GM19099 (cell line): Measurements from ENCODE around the gene TBC1D5.

Experiments
- POLR2A ChIP-seq: IDR thresholded peaks from 3 replicates; pipeline ENCODE4 v1.6.1; 2011; ENCODE audit warnings: low read depth; ENCODE audit not compliant: insufficient read length; ENCODE audit errors: extremely low read depth

TBC1D5 gene

DNA sequence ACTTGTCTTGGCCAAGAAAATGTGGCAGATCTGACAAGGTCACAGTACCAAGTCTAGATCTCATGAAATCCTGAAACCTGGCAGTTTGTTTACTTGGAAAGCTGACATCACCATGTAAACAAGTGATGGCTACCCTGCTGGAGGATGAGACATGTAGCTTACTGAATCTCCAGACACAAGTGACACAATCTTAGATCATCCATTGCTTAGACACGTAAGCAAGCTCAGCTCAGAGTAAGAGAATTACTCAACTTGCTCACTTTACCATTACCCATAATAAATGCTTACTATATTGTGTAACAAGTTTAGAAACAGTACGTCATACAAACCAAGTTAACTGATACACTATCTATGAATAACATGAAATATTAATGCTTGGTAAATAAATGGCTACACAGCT is 263.8 kb downstream of the TBC1D5 start:
- TF ChIP-seq POLR2A: no peak

DNA sequence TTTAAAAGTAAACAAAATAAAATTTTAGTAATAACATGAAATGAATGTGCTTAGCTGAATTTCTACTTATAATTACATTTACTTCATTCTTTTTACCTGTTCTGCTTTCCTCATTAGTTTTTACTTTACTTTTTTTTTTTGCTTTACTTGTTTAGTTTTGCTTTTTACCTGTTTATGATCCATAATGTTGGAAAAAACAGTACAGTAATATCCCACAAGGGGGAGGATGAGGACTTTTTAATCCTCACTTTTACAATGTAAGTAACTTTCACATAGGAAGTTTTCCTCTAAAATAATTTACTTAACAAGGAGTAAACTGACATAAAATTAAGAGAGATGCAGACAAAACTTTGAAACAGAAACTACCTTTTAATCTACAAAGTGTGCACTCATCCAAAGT is 268.7 kb downstream of the TBC1D5 start:
- TF ChIP-seq POLR2A: no peak

DNA sequence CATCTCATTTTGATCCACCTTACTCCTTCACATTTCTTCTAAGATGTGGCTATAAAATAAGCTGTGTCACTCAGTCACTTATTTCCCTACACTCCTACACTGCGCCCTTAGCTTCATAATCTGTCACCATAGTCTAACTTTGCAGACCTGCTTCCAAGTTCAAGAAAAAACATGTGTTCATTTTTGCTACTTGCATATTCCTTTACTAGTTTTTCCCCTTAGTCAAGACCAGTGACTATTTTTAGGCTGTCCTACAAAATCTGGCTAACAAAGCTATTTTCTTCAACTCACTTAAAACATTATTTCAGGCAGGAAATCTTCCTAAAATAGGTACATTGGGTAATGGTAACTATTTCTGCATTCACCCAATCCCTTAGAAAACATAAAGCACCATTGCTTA is 272.5 kb downstream of the TBC1D5 start:
- TF ChIP-seq POLR2A: no peak

DNA sequence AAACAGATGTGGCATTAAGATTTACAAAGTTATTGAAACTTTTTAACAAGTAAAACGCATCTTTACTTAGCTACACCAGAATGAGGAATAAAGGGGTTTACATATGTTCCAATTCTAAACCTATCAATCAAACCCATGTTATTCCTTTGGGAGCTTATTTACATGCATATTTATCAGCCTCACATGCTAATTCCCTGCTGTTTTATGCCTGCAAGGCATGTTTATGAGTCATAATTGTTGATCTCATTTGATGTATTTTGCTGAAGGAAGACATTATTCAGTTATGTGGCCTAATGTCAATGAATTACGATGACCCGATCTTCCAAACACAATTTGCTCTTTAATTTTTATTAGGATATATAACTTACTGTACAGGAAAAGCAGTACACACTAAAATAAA is 272.9 kb downstream of the TBC1D5 start:
- TF ChIP-seq POLR2A: no peak

DNA sequence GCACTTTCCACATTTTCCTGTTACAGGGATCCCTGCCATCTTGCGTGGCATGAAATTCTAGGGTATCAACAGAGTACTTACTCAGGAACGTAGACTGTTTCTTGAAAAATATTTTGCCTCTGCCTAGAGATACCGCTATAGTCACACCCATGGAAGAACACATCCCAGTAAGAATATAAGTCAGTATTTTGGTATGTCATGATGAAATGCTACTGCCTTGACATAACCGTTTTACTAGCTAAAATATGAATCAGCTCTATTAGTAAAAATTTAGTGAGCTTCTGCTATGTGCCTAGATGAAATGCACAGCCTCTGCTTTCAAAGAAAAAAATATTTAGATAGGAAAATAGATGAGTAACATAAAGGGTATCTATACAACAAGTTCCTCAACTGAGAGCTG is 276.4 kb downstream of the TBC1D5 start:
- no peak for TF ChIP-seq POLR2A

DNA sequence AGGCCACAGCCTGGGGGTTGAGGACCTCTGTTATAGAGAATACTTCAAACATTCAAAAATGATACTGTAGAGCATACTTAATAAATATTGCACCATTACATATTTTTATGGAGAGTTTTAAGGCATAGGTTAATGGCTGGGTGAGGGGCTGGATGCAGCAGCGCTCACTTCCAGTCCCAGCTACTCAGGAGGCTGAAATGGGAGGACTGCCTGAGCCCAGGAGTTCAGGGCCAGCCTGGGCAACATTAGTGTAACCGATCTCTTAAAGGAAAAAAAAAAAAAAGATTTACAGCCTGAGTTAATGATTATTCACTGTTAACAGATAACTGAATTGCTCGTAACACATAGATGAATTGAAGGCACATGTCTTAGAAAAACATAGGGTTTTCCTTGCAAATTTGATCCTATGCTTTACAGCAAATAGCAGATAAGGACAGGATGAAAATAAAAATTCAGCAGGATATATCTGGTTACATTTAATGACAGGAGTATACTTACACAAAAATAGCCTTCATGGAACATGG is 282.9 kb downstream of the TBC1D5 start:
- no peak for TF ChIP-seq POLR2A

DNA sequence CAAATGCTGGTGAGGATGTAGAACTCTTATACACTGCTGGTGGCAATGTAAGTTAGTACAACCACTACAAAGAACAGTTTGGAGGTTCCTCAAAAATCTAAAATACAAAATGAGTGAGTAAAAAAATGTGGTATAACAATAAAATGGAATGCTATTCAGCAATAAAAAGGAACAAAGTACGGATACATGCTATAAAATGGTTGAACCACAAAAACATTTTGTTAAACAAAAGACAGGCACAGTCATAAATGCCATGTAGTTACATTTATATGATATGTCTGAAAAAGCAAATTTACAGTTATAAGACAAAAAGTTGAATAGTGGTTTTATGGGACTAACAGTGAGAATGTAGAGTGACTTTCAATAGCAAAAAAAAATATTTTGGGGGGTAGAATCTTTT is 285.8 kb downstream of the TBC1D5 start:
- TF ChIP-seq POLR2A: no peak

DNA sequence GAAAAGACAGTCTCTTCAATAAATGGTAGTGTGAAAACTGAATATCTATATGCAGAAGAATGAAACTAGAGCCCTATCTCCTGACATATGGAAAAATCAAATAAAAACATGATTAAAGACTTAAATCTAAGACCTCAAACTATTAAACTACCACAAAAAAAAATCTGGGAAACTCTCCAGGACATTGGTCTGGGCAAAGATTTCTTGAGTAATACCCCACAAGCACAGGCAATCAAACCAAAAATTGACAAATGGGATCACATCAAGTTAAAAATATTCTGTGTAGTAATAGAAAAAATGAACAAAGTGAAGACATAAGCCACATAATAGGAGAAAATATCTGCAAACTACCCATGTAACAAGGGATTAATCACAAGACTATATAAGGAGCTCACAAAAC is 286.4 kb downstream of the TBC1D5 start:
- TF ChIP-seq POLR2A: no peak

DNA sequence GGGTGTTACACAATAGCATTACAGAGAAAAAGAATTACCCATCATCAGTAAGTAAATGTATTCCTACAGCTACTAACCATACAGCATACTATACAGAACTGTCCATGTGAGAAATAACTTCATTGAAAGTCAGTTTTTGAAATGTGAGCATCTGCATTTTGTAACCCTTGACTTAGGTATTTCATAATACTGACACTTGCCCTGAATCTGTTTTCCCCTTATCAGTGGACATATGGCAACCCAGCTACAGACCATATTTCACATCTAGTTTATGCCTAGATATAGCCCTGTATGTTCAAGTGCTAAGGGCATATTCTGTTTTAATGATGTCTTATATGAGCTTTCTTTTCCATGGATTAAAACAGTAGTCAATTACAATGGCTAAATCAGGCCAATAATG is 297.6 kb downstream of the TBC1D5 start:
- no peak for TF ChIP-seq POLR2A

DNA sequence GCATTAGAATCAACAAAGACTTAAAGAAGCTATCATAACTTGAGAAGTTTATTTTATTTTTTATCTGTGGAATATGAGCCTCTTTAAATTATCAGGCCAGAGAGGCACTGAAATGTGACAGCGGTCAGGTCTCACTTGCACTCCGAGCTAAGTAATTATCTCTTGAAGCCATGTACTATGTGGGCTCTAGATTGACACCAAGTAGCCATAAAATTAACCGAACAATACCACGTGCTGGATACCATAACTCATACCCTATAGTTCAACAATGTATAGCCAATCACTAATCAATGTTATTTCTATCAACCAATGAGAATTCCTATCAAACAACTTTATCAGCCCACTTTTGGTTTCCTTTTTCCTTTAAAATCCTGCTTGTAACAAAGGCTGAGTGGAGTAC is 299.3 kb downstream of the TBC1D5 start:
- no peak for TF ChIP-seq POLR2A

DNA sequence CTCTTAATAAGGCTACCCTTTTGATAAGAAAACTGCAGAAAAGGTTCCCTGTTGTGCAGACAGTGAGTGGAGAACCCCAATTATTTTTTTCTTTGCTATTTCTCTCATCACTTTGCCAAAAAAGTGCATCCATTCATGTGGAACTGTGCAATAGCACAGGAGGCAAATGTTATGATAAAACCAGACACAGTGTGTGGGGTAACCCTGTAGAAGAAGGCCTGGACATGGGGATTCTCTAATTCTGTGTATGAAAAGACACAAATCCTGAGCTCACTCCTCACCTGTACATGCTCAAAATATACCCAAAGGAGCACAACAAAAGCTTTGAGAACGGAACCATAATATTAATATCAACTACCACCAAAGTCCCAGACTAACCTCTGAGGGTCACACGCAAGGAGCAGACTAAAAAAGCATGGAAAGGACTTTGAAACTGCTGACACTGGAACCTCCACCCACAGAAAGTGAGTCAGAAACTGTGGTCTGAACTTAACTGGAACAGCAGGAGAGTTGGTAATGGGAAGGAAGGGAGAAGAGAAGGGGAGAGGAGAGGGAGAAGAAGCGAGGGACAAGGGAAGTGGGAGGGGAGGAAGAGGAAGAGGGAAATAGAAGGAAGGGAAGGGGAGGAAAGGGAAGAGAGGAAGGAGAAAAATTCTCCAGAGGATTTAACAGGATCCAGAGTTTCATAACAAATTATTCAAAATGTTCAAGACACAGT is 299.9 kb downstream of the TBC1D5 start:
- TF ChIP-seq POLR2A: no peak

DNA sequence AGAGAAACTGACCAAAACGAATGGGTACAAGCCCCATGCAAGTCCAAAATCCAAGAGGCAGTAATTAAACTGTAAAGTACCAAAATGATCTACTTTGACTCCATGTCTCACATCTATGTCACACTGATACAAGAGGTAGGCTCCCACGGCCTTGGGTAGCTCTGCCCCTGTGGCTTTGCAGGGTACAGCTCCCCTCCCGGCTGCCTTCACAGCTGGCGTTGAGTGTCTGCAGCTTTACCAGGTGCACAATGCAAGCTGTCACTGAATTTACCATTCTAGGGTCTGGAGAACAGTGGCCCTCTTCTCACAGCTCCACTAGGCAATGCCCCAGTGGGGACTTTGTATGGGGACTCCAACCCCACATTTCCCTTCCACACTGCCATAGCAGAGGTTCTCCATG is 308.6 kb downstream of the TBC1D5 start:
- no peak for TF ChIP-seq POLR2A

DNA sequence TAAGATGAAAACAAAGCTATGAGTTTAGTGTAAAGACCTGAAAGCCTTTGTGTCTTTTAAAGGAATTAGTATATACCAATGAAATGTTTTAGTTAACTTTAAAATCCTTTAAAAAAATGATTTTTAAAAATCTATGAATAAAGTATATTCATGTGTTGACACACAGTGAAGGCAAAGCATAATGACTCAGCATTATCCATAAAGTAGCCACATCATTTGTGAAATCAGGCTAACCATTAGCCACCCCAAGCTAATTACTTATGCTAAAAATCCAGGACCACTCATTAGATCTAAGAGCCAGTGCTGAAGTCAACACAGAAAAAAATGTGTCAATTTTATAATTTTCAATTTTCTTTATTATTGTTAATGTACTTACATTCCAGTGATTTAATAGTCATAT is 310.2 kb downstream of the TBC1D5 start:
- no peak for TF ChIP-seq POLR2A

DNA sequence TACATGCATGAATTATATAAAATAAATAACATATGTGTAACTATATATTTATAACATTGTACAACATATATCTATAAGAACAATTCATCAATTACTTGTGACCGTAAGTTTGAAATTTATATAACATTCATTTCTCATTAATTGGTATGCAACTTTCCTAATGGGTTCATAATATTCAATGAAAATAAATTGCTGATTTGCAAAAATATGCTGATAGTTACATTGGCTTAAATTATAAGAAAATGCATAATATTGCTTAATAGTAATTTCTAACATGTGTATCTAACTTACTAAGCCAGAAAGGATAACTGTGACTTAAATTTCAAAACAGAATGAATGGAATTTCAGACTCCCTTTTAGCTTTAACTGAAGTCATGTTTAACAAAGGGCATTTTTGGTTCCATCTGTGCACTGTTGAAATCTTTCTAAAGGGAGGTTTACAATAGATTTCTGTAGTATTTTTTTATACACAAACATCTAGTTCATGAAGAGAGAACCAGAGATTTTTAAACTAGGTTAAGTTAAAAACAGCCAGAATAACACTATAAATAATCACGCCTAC is 310.9 kb downstream of the TBC1D5 start:
- no peak for TF ChIP-seq POLR2A

DNA sequence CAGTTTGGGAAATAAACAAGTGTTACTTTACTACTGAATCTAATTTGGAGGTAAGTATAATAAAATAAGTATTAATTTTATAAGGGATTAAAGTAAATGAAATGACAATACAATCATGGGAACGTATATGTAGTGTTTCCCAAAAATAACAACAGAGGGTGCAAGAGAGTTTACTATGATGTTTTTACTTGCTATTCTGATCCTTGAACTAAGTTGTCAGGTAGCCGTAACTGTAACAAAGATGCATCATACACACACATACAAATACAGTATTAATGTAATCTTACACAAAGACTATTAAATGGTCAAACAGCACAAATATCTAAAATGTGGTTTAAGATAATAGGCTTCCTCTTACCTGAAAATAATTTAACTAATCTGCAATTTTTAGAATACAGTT is 311.4 kb downstream of the TBC1D5 start:
- no peak for TF ChIP-seq POLR2A

DNA sequence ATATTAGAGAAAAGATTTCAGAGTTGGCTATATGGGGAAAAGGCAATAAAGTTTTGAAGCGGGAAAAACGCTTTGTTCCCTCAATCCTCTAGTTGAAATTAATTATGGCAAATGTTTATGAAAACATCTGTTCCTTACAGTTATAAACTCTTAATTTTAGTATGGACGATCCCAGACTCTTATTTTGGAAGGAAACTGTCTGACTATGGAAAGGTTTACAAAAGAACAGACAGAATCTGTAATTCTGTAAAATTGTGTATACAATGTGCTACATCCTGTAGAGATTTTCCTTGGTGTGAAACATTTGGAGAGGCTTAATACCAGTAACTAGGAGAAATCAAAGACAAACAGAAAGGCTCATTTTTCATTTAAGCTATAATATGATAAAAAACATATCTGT is 311.8 kb downstream of the TBC1D5 start:
- TF ChIP-seq POLR2A: no peak
